PC-9 (cell line): ENCODE results near the gene CNTLN. TPM values are rescaled to one million over a fixed set of nuclear protein-coding genes. Genes with fewer than 3 reads are reported as not detected.
A peak's percentile ranks its signal among the peaks of the same experiment; 100 is the strongest.

ENCODE experiments used
- BruUV-seq: library from RNA; stranded (reverse); fragments of 400-500 nt; replicated peaks from 2 replicates; lab custom pipeline; 2021; lab: Mats Ljungman, UMichigan
- CTCF ChIA-PET: fragments of 300-600 bp; sonication (Branson Sonifier 250); formaldehyde crosslinking; loops from one replicate; lab custom pipeline; 2022; ENCODE audit warnings: antibody characterized with exemption; lab: Charles Lee
- POLR2A ChIA-PET: fragments of 300-600 bp; sonication (Branson Sonifier 250); formaldehyde crosslinking; loops from one replicate; lab custom pipeline; 2022; ENCODE audit warnings: antibody characterized with exemption; ENCODE audit not compliant: unreplicated experiment; lab: Charles Lee
- DNase-seq, 2 experiments: peaks; one replicate each; pipeline versions ENCODE4 v3.0.0 to v3.0.0-alpha.2; 2015 to 2022; ENCODE audit warnings: mixed read lengths in 1 of 2
- H2AFZ ChIP-seq: fragments of 200-600 bp; sonication (generic); 2 replicates; pipeline ENCODE4 v1.8.1; 2017; ENCODE audit warnings: antibody characterized with exemption
- H3F3A ChIP-seq: fragments of 200-600 bp; sonication (generic); 2 replicates; pipeline ENCODE4 v1.8.1; 2017; ENCODE audit warnings: antibody characterized with exemption, mild to moderate bottlenecking, low read depth; ENCODE audit not compliant: insufficient read depth
- H3K27ac ChIP-seq: fragments of 200-600 bp; sonication (generic); 2 replicates; pipeline ENCODE4 v1.6.1; 2016; ENCODE audit warnings: mixed run types
- H3K27me3 ChIP-seq: fragments of 200-600 bp; sonication (generic); 2 replicates; pipeline ENCODE4 v1.6.1; 2016; ENCODE audit warnings: low read depth, mixed run types; ENCODE audit not compliant: insufficient read depth
- H3K36me3 ChIP-seq: fragments of 200-600 bp; sonication (generic); 2 replicates; pipeline ENCODE4 v1.6.1; 2016; ENCODE audit warnings: low read depth, mixed run types
- H3K4me1 ChIP-seq: fragments of 200-600 bp; sonication (generic); replicated peaks from 2 replicates; pipeline ENCODE4 v1.6.1; 2016; ENCODE audit warnings: mixed run types; ENCODE audit not compliant: insufficient read depth
- H3K4me2 ChIP-seq: fragments of 200-600 bp; sonication (generic); 2 replicates; pipeline ENCODE4 v1.6.1; 2017; ENCODE audit warnings: mixed run types
- H3K4me3 ChIP-seq: fragments of 200-600 bp; sonication (generic); 2 replicates; pipeline ENCODE4 v1.6.1; 2016; ENCODE audit warnings: mixed run types
- H3K79me2 ChIP-seq: fragments of 200-600 bp; sonication (generic); 2 replicates; pipeline ENCODE4 v1.6.1; 2017; ENCODE audit warnings: low read depth, mixed run types
- H3K9me2 ChIP-seq: fragments of 200-600 bp; sonication (generic); 2 replicates; pipeline ENCODE4 v1.8.1; 2017; ENCODE audit warnings: mild to moderate bottlenecking; ENCODE audit not compliant: insufficient read depth
- H3K9me3 ChIP-seq: fragments of 200-600 bp; sonication (generic); 2 replicates; pipeline ENCODE4 v1.8.1; 2016; ENCODE audit warnings: low read depth; ENCODE audit not compliant: insufficient read depth
- H4K20me1 ChIP-seq: fragments of 200-600 bp; sonication (generic); 2 replicates; pipeline ENCODE4 v1.8.1; 2017; ENCODE audit not compliant: insufficient read depth
- CTCF ChIP-seq: fragments of 200-600 bp; sonication (generic); conservative IDR thresholded peaks from 2 replicates; pipeline ENCODE4 v1.6.1; 2017; ENCODE audit warnings: mixed run types, antibody characterized with exemption, mild to moderate bottlenecking, moderate library complexity
- EZH2 ChIP-seq: fragments of 200-600 bp; sonication (generic); IDR thresholded peaks from 2 replicates; pipeline ENCODE4 v1.8.0; 2017; ENCODE audit warnings: antibody characterized with exemption, low read depth
- intact Hi-C: fragments of 100-400 bp; cut with micrococcal nuclease; formaldehyde crosslinking; loops from one replicate; pipeline ENCODE4 v1.10.0; 2022; ENCODE audit not compliant: unreplicated experiment
- total RNA-seq: library from RNA; stranded (reverse); gene quantifications from 2 replicates; pipeline ENCODE4 v1.2.3, GENCODE V29; 2021

The CNTLN gene
- total RNA-seq, 1 experiment from 2014 or later = 3.6 TPM

GRCh38 chr9:17216646-17217045 lies 81.8 kb downstream of the CNTLN start:
- no peak for DNase-seq
- Histone ChIP-seq H3K36me3 (no peaks in the 10 kb centered on the region), H3K79me2 (no peaks in the 10 kb centered on the region), H3K4me2 (no peak overlapping the region), H3F3A (no peaks in the 10 kb centered on the region), H3K27ac (no peak overlapping the region), H3K27me3 (no peaks in the 10 kb centered on the region), H3K9me3 (no peaks in the 10 kb centered on the region), H4K20me1 (no peaks in the 10 kb centered on the region), H3K9me2 (no peaks in the 10 kb centered on the region), H3K4me3 (no peak overlapping the region), H3K4me1 (no peaks in the 10 kb centered on the region), H2AFZ (no peak overlapping the region)
- intact Hi-C loops = no loop called here
- no peak for TF ChIP-seq CTCF
- TF ChIP-seq EZH2 = no peak
- ChIA-PET CTCF (no interaction called here), POLR2A (no interaction called here)
- BruUV-seq = no TSS peak

DNA sequence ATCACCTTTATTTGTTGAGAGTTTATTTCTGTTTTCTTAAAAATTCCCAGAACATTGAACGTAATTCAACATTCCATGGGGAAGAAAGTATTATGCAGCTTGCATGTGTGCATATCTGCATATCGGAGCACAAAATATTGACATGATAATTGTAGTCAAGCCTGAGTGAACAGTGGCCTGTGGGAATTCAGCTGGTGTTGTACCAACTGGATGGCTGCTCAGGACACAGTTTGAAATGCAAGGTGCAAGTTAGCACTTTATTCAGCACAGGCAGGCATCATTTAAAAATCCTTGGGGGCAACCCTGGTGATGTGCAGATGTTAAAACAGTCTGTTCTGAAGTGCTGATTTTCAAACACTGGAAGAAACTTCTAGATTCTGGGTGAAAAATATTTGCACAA lies 82.4 kb downstream of the CNTLN start:
- Histone ChIP-seq H3K9me2 (no peaks in the 10 kb centered on the region), H2AFZ (no peak overlapping the region), H3K79me2 (no peaks in the 10 kb centered on the region), H3K27me3 (no peaks in the 10 kb centered on the region), H3K36me3 (no peaks in the 10 kb centered on the region), H3K4me2 (no peak overlapping the region), H3K4me3 (no peak overlapping the region), H3K27ac (no peak overlapping the region), H3K4me1 (no peaks in the 10 kb centered on the region), H4K20me1 (no peaks in the 10 kb centered on the region), H3F3A (no peaks in the 10 kb centered on the region), H3K9me3 (no peaks in the 10 kb centered on the region)
- DNase-seq = no peak
- no TSS peak for BruUV-seq
- intact Hi-C loops = no loop called here
- POLR2A ChIA-PET = no interaction called here
- no peak for TF ChIP-seq EZH2
- TF ChIP-seq CTCF = no peak
- CTCF ChIA-PET = no interaction called here

GRCh38 chr9:17219261-17219660 lies 84.4 kb downstream of the CNTLN start:
- no peak overlapping the region for H3K4me2 ChIP-seq
- H3K4me3 ChIP-seq = no peak overlapping the region
- intact Hi-C loops = no loop called here
- H3K4me1 ChIP-seq = no peaks in the 10 kb centered on the region
- no TSS peak for BruUV-seq
- H3K9me2 ChIP-seq = no peaks in the 10 kb centered on the region
- ChIA-PET CTCF (interaction anchor here (0.6 kb wide), 1 partner anchor 1973 kb away, joined by 3 read pairs; no protein-coding TSS in a partner anchor), POLR2A (interaction anchor here (0.6 kb wide), 1 partner anchor 1307 kb away, joined by 4 read pairs; no protein-coding TSS in a partner anchor)
- no peaks in the 10 kb centered on the region for H3F3A ChIP-seq
- DNase-seq = no peak
- no peaks in the 10 kb centered on the region for H3K36me3 ChIP-seq
- H3K27me3 ChIP-seq = no peaks in the 10 kb centered on the region
- H3K9me3 ChIP-seq = no peaks in the 10 kb centered on the region
- no peak overlapping the region for H2AFZ ChIP-seq
- no peak overlapping the region for H3K27ac ChIP-seq
- H3K79me2 ChIP-seq = no peaks in the 10 kb centered on the region
- TF ChIP-seq CTCF (peak; percentile 34), EZH2 (no peak)
- no peaks in the 10 kb centered on the region for H4K20me1 ChIP-seq
